HepG2 (cell line): ENCODE results near the gene ATP6V1C2. TPM values are rescaled to one million over a fixed set of nuclear protein-coding genes. Genes with fewer than 3 reads are reported as not detected.

Experiments
- ATF1 ChIP-seq: IDR thresholded peaks from 2 replicates; pipeline ENCODE4 v1.6.1; 2016; ENCODE audit warnings: mild to moderate bottlenecking, control low read depth
- ATF3 ChIP-seq: sonication (generic); formaldehyde crosslinking; IDR thresholded peaks from 2 replicates; pipeline ENCODE4 v1.4.0; 2020; ENCODE audit warnings: missing genetic modification reagents
- CREBL2 ChIP-seq: sonication (generic); formaldehyde crosslinking; IDR thresholded peaks from 2 replicates; pipeline ENCODE4 v1.8.1; 2023; ENCODE audit warnings: missing genetic modification reagents, mild to moderate bottlenecking, borderline replicate concordance
- FOXM1 ChIP-seq: sonication (generic); formaldehyde crosslinking; IDR thresholded peaks from 2 replicates; pipeline ENCODE4 v1.5.0; 2020; ENCODE audit warnings: missing genetic modification reagents
- KDM2A ChIP-seq: sonication (generic); formaldehyde crosslinking; IDR thresholded peaks from 2 replicates; pipeline ENCODE4 v1.4.0; 2020; ENCODE audit warnings: low read depth, missing genetic modification reagents, borderline replicate concordance
- NFE2 ChIP-seq: sonication (generic); formaldehyde crosslinking; IDR thresholded peaks from 2 replicates; pipeline ENCODE4 v1.4.0; 2020; ENCODE audit warnings: missing genetic modification reagents
- NONO ChIP-seq, 2 experiments: fragments of 450-650 bp in 1 of 2; sonication (generic) in 1 of 2; formaldehyde crosslinking in 1 of 2; IDR thresholded peaks in 1 of 2; conservative IDR thresholded peaks in 1 of 2; 2 replicates each; pipeline versions ENCODE4 v1.6.1 to v1.8.0; 2017 to 2022; ENCODE audit warnings: mild to moderate bottlenecking in 1 of 2, missing genetic modification reagents in 1 of 2, moderate library complexity in 1 of 2
- PBX3 ChIP-seq: sonication (generic); formaldehyde crosslinking; IDR thresholded peaks from 2 replicates; pipeline ENCODE4 v1.8.1; 2023; ENCODE audit warnings: missing genetic modification reagents, inconsistent platforms, borderline replicate concordance
- SMC3 ChIP-seq: IDR thresholded peaks from 2 replicates; pipeline ENCODE4 v1.6.1; 2011; ENCODE audit warnings: low read length, improper control_type of control experiment
- SOX5 ChIP-seq: IDR thresholded peaks from 2 replicates; pipeline ENCODE4 v1.6.1; 2016; ENCODE audit warnings: borderline replicate concordance
- SPEN ChIP-seq: sonication (generic); formaldehyde crosslinking; IDR thresholded peaks from 2 replicates; pipeline ENCODE4 v1.5.1; 2020; ENCODE audit warnings: low read depth, mild to moderate bottlenecking, missing genetic modification reagents
- ZBTB10 ChIP-seq: sonication (generic); formaldehyde crosslinking; IDR thresholded peaks from 2 replicates; pipeline ENCODE4 v1.4.0; 2020; ENCODE audit warnings: missing genetic modification reagents, borderline replicate concordance
- ZNF136 ChIP-seq: sonication (generic); formaldehyde crosslinking; IDR thresholded peaks from 2 replicates; pipeline ENCODE4 v1.8.1; 2022; ENCODE audit warnings: low read depth, mild to moderate bottlenecking, moderate library complexity, missing genetic modification reagents
- ZNF160 ChIP-seq: sonication (generic); formaldehyde crosslinking; IDR thresholded peaks from 2 replicates; pipeline ENCODE4 v1.8.0; 2022; ENCODE audit warnings: mild to moderate bottlenecking, inconsistent platforms, missing genetic modification reagents
- ZNF263 ChIP-seq: sonication (generic); formaldehyde crosslinking; IDR thresholded peaks from 2 replicates; pipeline ENCODE4 v1.4.0; 2020; ENCODE audit warnings: missing genetic modification reagents
- ZNF280B ChIP-seq: sonication (generic); formaldehyde crosslinking; IDR thresholded peaks from 2 replicates; pipeline ENCODE4 v1.5.0; 2020; ENCODE audit warnings: missing genetic modification reagents, mild to moderate bottlenecking, borderline replicate concordance
- ZNF564 ChIP-seq: sonication (generic); formaldehyde crosslinking; IDR thresholded peaks from 2 replicates; pipeline ENCODE4 v1.8.1; 2023; ENCODE audit warnings: mild to moderate bottlenecking, missing genetic modification reagents
- ZNF619 ChIP-seq: sonication (generic); formaldehyde crosslinking; IDR thresholded peaks from 2 replicates; pipeline ENCODE4 v1.4.0; 2020; ENCODE audit warnings: mild to moderate bottlenecking, missing genetic modification reagents
- ZNF746 ChIP-seq: sonication (generic); formaldehyde crosslinking; IDR thresholded peaks from 2 replicates; pipeline ENCODE4 v1.8.0; 2022; ENCODE audit warnings: mild to moderate bottlenecking, missing genetic modification reagents
- ZXDC ChIP-seq: sonication (generic); formaldehyde crosslinking; IDR thresholded peaks from 2 replicates; pipeline ENCODE4 v1.5.0; 2020; ENCODE audit warnings: mild to moderate bottlenecking, missing genetic modification reagents
- polyA plus RNA-seq, 8 experiments: library from polyadenylated mRNA; depleted of rRNA in 3 of 8; stranded (reverse) in 7 of 8; unstranded in 1 of 8; fragments of >200 nt; fragmentation: Illumina TruSeq in 4 of 8; extraction: Trizol in 4 of 8; gene quantifications; 2 replicates each; pipeline versions ENCODE4 v1.2.1 to v1.2.3, GENCODE V29; 2011 to 2016; ENCODE audit warnings: low read depth in 4 of 8, missing spikeins in 1 of 8, mixed read lengths in 1 of 8; ENCODE audit not compliant: insufficient read depth in 1 of 8
- total RNA-seq, 5 experiments: library from RNA; depleted of rRNA; stranded (reverse); fragments of >200 nt; fragmentation: Illumina TruSeq; extraction: Trizol; gene quantifications; 2 replicates each; pipeline ENCODE4 v1.2.3, GENCODE V29; 2016; ENCODE audit warnings: low read depth in 1 of 5

ATP6V1C2 gene
- total and polyA plus RNA-seq, 2 of the 13 experiments (the other 11 are each of a cell fraction or from before 2014, with no cell fraction given): 0.04 to 0.29 TPM

- TF ChIP-seq ZXDC (no peak), ZNF136 (no peak), FOXM1 (CRISPR knock-in tag) (no peak), ZNF746 (no peak), SPEN (CRISPR knock-in tag) (peak; percentile 83), NONO (IDR thresholded peaks at IDR 0.05) (no peak), NONO (CRISPR knock-in tag; conservative IDR thresholded peaks at IDR 0.05) (peak; percentile 56), PBX3 (CRISPR knock-in tag) (no peak), ZNF280B (CRISPR knock-in tag) (no peak), ATF1 (no peak), ZNF619 (no peak), NFE2 (CRISPR knock-in tag) (no peak), ZBTB10 (CRISPR knock-in tag) (no peak), ATF3 (CRISPR knock-in tag) (no peak), SOX5 (CRISPR knock-in tag) (no peak), CREBL2 (CRISPR knock-in tag) (no peak; the same call in 1 of the 2 replicates), KDM2A (CRISPR knock-in tag) (peak; percentile 35; the same call in 1 of the 2 replicates), ZNF564 (CRISPR knock-in tag) (no peak), SMC3 (no peak), ZNF160 (CRISPR knock-in tag) (no peak), ZNF263 (CRISPR knock-in tag) (peak; percentile 48; the same call in 1 of the 2 replicates)
Observed at GRCh38 chr2:10812362-10813162, 91.1 kb downstream of the ATP6V1C2 start, which contains the start of gene PDIA6 (continued).
